Measurements from ENCODE around the gene ST6GALNAC4.

The ST6GALNAC4 gene

GRCh38 chr9:127899128-127899943 lies 17.5 kb downstream of the ST6GALNAC4 start, which contains the start of gene ST6GALNAC6:
Gene ST6GALNAC6 (minus strand): TSS chr9:127899603. CDS start chr9:127897981, 1,622 bp downstream.
- POLR2A ChIA-PET: interaction anchor here (1.3 to 2.0 kb wide), 3 partner anchors 17 to 448 kb away, joined by 3 to 9 read pairs (median 3); partner anchors contain the start of genes LRSAM1, RPL12 and ST6GALNAC4
- peak within 1 kb of the TSS; percentile 78; the same call in 1 of the 2 replicates for H3K27ac ChIP-seq (ENCODE audit: extremely low read depth, low read depth, low read length)
- CTCF ChIA-PET: interaction anchor here (0.6 to 0.9 kb wide), 3 partner anchors 8 to 108 kb away, joined by 3 to 5 read pairs (median 4); no protein-coding TSS in a partner anchor
- no peaks in the 10 kb centered on the region for H3K4me1 ChIP-seq (ENCODE audit: control insufficient read depth, insufficient read depth, low read length)
- H3K9me3 ChIP-seq (ENCODE audit: control insufficient read depth, insufficient read depth, low read depth, low read length): no peaks in the 10 kb centered on the region
- H3K4me3 ChIP-seq (ENCODE audit: low read depth, low read length): peak within 1 kb of the TSS; percentile 86
- H3K36me3 ChIP-seq (ENCODE audit: control insufficient read depth in 2 of 2, insufficient read depth in 1 of 2, low read length in 2 of 2): peaks cover 0 to 26% of the 10 kb centered on the region in 2 experiments; a peak in 1 of 3 replicates
- TF ChIP-seq ZNF335 (tag by site-specific recombination; conservative IDR thresholded peaks at IDR 0.05) (peak; percentile 72), ZSCAN30 (tag by site-specific recombination; IDR thresholded peaks at IDR 0.05) (no peak), ZNF600 (tag by site-specific recombination; IDR thresholded peaks at IDR 0.05) (no peak), GLIS1 (tag by site-specific recombination; IDR thresholded peaks at IDR 0.05) (peak; percentile 95), GLIS2 (tag by site-specific recombination; IDR thresholded peaks at IDR 0.05) (peak; percentile 73), ZFHX2 (tag by site-specific recombination; conservative IDR thresholded peaks at IDR 0.05) (peak; percentile 40), ZBTB48 (tag by site-specific recombination; IDR thresholded peaks at IDR 0.05) (peak; percentile 75), ZFP37 (tag by site-specific recombination; IDR thresholded peaks at IDR 0.05) (no peak), ZIC2 (tag by site-specific recombination; IDR thresholded peaks at IDR 0.05) (peak; percentile 75), FEZF1 (tag by site-specific recombination; IDR thresholded peaks at IDR 0.05) (no peak), ZNF843 (tag by site-specific recombination; IDR thresholded peaks at IDR 0.05) (no peak), ZNF510 (tag by site-specific recombination; IDR thresholded peaks at IDR 0.05; ENCODE audit: insufficient replicate concordance) (no peak), ZNF398 (tag by site-specific recombination; IDR thresholded peaks at IDR 0.05) (0 out of 2 replicates have a peak, but pooled peaks have one; percentile 9), SP3 (tag by site-specific recombination; IDR thresholded peaks at IDR 0.05) (peak; percentile 42; the same call in 1 of the 2 replicates), ZNF341 (tag by site-specific recombination; IDR thresholded peaks at IDR 0.05; ENCODE audit: low read depth) (no peak), ZNF26 (tag by site-specific recombination; IDR thresholded peaks at IDR 0.05) (no peak), ZNF423 (tag by site-specific recombination; IDR thresholded peaks at IDR 0.05) (peak; percentile 72)
- TF ChIP-seq, protein P1, sequence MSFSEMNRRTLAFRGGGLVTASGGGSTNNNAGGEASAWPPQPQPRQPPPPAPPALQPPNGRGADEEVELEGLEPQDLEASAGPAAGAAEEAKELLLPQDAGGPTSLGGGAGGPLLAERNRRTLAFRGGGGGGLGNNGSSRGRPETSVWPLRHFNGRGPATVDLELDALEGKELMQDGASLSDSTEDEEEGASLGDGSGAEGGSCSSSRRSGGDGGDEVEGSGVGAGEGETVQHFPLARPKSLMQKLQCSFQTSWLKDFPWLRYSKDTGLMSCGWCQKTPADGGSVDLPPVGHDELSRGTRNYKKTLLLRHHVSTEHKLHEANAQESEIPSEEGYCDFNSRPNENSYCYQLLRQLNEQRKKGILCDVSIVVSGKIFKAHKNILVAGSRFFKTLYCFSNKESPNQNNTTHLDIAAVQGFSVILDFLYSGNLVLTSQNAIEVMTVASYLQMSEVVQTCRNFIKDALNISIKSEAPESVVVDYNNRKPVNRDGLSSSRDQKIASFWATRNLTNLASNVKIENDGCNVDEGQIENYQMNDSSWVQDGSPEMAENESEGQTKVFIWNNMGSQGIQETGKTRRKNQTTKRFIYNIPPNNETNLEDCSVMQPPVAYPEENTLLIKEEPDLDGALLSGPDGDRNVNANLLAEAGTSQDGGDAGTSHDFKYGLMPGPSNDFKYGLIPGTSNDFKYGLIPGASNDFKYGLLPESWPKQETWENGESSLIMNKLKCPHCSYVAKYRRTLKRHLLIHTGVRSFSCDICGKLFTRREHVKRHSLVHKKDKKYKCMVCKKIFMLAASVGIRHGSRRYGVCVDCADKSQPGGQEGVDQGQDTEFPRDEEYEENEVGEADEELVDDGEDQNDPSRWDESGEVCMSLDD (tag by site-specific recombination; IDR thresholded peaks at IDR 0.05): peak; percentile 78; the same call in 1 of the 2 replicates
- TF ChIP-seq, protein P2, sequence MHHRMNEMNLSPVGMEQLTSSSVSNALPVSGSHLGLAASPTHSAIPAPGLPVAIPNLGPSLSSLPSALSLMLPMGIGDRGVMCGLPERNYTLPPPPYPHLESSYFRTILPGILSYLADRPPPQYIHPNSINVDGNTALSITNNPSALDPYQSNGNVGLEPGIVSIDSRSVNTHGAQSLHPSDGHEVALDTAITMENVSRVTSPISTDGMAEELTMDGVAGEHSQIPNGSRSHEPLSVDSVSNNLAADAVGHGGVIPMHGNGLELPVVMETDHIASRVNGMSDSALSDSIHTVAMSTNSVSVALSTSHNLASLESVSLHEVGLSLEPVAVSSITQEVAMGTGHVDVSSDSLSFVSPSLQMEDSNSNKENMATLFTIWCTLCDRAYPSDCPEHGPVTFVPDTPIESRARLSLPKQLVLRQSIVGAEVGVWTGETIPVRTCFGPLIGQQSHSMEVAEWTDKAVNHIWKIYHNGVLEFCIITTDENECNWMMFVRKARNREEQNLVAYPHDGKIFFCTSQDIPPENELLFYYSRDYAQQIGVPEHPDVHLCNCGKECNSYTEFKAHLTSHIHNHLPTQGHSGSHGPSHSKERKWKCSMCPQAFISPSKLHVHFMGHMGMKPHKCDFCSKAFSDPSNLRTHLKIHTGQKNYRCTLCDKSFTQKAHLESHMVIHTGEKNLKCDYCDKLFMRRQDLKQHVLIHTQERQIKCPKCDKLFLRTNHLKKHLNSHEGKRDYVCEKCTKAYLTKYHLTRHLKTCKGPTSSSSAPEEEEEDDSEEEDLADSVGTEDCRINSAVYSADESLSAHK (tag by site-specific recombination; IDR thresholded peaks at IDR 0.05): no peak
- TF ChIP-seq, protein P3, sequence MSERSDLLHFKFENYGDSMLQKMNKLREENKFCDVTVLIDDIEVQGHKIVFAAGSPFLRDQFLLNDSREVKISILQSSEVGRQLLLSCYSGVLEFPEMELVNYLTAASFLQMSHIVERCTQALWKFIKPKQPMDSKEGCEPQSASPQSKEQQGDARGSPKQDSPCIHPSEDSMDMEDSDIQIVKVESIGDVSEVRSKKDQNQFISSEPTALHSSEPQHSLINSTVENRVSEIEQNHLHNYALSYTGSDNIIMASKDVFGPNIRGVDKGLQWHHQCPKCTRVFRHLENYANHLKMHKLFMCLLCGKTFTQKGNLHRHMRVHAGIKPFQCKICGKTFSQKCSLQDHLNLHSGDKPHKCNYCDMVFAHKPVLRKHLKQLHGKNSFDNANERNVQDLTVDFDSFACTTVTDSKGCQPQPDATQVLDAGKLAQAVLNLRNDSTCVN (tag by site-specific recombination; optimal IDR thresholded peaks at IDR 0.05): peak; percentile 66
- TF ChIP-seq, protein P4, sequence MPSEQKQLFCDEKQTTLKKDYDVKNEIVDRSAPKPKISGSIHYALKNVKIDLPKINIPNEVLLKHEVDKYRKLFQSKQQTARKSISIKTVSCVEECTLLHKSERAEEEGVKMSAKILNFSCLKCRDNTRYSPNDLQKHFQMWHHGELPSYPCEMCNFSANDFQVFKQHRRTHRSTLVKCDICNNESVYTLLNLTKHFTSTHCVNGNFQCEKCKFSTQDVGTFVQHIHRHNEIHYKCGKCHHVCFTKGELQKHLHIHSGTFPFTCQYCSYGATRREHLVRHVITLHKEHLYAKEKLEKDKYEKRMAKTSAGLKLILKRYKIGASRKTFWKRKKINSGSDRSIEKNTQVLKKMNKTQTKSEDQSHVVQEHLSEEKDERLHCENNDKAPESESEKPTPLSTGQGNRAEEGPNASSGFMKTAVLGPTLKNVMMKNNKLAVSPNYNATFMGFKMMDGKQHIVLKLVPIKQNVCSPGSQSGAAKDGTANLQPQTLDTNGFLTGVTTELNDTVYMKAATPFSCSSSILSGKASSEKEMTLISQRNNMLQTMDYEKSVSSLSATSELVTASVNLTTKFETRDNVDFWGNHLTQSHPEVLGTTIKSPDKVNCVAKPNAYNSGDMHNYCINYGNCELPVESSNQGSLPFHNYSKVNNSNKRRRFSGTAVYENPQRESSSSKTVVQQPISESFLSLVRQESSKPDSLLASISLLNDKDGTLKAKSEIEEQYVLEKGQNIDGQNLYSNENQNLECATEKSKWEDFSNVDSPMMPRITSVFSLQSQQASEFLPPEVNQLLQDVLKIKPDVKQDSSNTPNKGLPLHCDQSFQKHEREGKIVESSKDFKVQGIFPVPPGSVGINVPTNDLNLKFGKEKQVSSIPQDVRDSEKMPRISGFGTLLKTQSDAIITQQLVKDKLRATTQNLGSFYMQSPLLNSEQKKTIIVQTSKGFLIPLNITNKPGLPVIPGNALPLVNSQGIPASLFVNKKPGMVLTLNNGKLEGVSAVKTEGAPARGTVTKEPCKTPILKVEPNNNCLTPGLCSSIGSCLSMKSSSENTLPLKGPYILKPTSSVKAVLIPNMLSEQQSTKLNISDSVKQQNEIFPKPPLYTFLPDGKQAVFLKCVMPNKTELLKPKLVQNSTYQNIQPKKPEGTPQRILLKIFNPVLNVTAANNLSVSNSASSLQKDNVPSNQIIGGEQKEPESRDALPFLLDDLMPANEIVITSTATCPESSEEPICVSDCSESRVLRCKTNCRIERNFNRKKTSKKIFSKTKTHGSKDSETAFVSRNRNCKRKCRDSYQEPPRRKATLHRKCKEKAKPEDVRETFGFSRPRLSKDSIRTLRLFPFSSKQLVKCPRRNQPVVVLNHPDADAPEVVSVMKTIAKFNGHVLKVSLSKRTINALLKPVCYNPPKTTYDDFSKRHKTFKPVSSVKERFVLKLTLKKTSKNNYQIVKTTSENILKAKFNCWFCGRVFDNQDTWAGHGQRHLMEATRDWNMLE (tag by site-specific recombination; conservative IDR thresholded peaks at IDR 0.05; ENCODE audit: low read depth): peak; percentile 19; the same call in 1 of the 2 replicates
